K562 (cell line): Measurements from ENCODE around the gene NELL1. TPM values are rescaled to one million over a fixed set of nuclear protein-coding genes. Genes with fewer than 3 reads are reported as not detected.

Experiments used
- ATAC-seq: fragments of 200-7000 bp; cut with Tn5 transposase; 3 replicates; pipeline ENCODE4 v1.9.1; 2020; ENCODE audit warnings: moderate library complexity
- BruUV-seq: library from RNA; stranded (reverse); fragments of 400-500 nt; replicated peaks from 2 replicates; lab custom pipeline; 2021; lab: Mats Ljungman, UMichigan
- CTCF ChIA-PET: fragments of 300-600 bp; formaldehyde crosslinking; extraction: SDS; loops from one replicate; lab custom pipeline; 2021; ENCODE audit warnings: low intra/inter-chr PET ratio; lab: Yijun Ruan, JAX
- POLR2A ChIA-PET: fragments of 300-600, 350-650 bp; sonication (Branson Sonifier 250); formaldehyde crosslinking; extraction: SDS; loops from one replicate; lab custom pipeline; 2021; ENCODE audit warnings: antibody characterized with exemption, inconsistent platforms; lab: Yijun Ruan, JAX
- DNase-seq, 4 experiments: peaks; one replicate each; pipeline versions ENCODE4 v3.0.0 to v3.0.0-alpha.2; 2011 to 2018; ENCODE audit warnings: low spot score in 3 of 4, mixed read lengths in 3 of 4; ENCODE audit errors: extremely low read depth in 1 of 4
- FAIRE-seq: peaks from 2 replicates; lab custom pipeline; 2011; peaks lifted over from hg19 to GRCh38; lab: Jason Lieb, UNC
- H2AFZ ChIP-seq: 2 replicates; pipeline ENCODE4 v1.6.0; 2011; ENCODE audit warnings: low read depth, low read length, control low read depth, inconsistent platforms
- H3K27ac ChIP-seq: fragments of 200-600 bp; 3 replicates; pipeline ENCODE4 v1.8.0; 2011; ENCODE audit warnings: low read depth, mild to moderate bottlenecking, control low read depth, inconsistent platforms, low read length, moderate library complexity, mixed read lengths; ENCODE audit errors: extremely low read depth
- H3K27me3 ChIP-seq, 2 experiments: fragments of 300-600 bp in 1 of 2; 2 replicates in 1 of 2; 3 replicates in 1 of 2; pipeline versions ENCODE4 v1.6.0 to v1.8.0; 2011; ENCODE audit warnings: inconsistent platforms in 2 of 2, low read length in 2 of 2, mild to moderate bottlenecking in 1 of 2, mixed read lengths in 1 of 2, moderate library complexity in 1 of 2; ENCODE audit not compliant: control insufficient read depth in 2 of 2, insufficient read depth in 2 of 2
- H3K36me3 ChIP-seq: fragments of 300-600 bp; 3 replicates; pipeline ENCODE4 v1.8.0; 2011; ENCODE audit warnings: mild to moderate bottlenecking, low read length, inconsistent platforms; ENCODE audit not compliant: control insufficient read depth, insufficient read depth
- H3K4me1 ChIP-seq, 2 experiments: fragments of 200-600 bp in 1 of 2; replicated peaks in 1 of 2; 2 replicates in 1 of 2; 3 replicates in 1 of 2; pipeline versions ENCODE4 v1.5.1 to v1.8.0; 2011; ENCODE audit warnings: inconsistent platforms in 2 of 2, low read length in 2 of 2, mild to moderate bottlenecking in 1 of 2, mixed read lengths in 1 of 2, moderate library complexity in 1 of 2; ENCODE audit not compliant: control insufficient read depth in 2 of 2, insufficient read depth in 2 of 2
- H3K4me2 ChIP-seq: 2 replicates; pipeline ENCODE4 v1.6.1; 2011; ENCODE audit warnings: low read length, control low read depth, inconsistent platforms, mixed read lengths; ENCODE audit not compliant: insufficient read depth
- H3K4me3 ChIP-seq: fragments of 200-600 bp; sonication (generic), shearing (Covaris generic); 2 replicates; pipeline ENCODE4 v1.5.1; 2016; ENCODE audit warnings: control low read depth, inconsistent platforms
- H3K79me2 ChIP-seq: fragments of 200-600 bp; 3 replicates; pipeline ENCODE4 v1.8.0; 2011; ENCODE audit warnings: low read length, inconsistent platforms; ENCODE audit not compliant: control insufficient read depth, insufficient read depth
- H3K9ac ChIP-seq, 2 experiments: 2 replicates each; pipeline versions ENCODE4 v1.6.0 to v1.6.1; 2011; ENCODE audit warnings: low read depth in 2 of 2, low read length in 2 of 2, control low read depth in 1 of 2, inconsistent platforms in 1 of 2, mild to moderate bottlenecking in 1 of 2, mixed read lengths in 1 of 2; ENCODE audit not compliant: insufficient read depth in 1 of 2
- H3K9me1 ChIP-seq: one replicate; pipeline ENCODE4 v1.6.0; 2011; ENCODE audit warnings: inconsistent platforms, mild to moderate bottlenecking, low read length, moderate library complexity; ENCODE audit not compliant: control insufficient read depth, insufficient read depth
- H3K9me3 ChIP-seq: replicated peaks from 2 replicates; pipeline ENCODE4 v1.5.1; 2011; ENCODE audit warnings: low read depth, low read length, inconsistent platforms; ENCODE audit not compliant: control insufficient read depth, insufficient read depth
- H4K20me1 ChIP-seq: replicated peaks from 2 replicates; pipeline ENCODE4 v1.6.1; 2011; ENCODE audit warnings: low read length, inconsistent platforms, mixed read lengths; ENCODE audit not compliant: control insufficient read depth, insufficient read depth
- BCL6 ChIP-seq: fragments of 250-450 bp; sonication (Bioruptor Pico); IDR thresholded peaks from 2 replicates; pipeline ENCODE4 v1.4.0; 2020
- ELF2 ChIP-seq: fragments of 250-450 bp; sonication (Bioruptor Pico); IDR thresholded peaks from 2 replicates; pipeline ENCODE4 v1.5.0; 2021; ENCODE audit warnings: mild to moderate bottlenecking
- EP300 ChIP-seq: IDR thresholded peaks from 2 replicates; pipeline ENCODE4 v1.6.1; 2012; ENCODE audit warnings: low read length, improper control_type of control experiment
- FOXK2 ChIP-seq, 2 experiments: fragments of 450-650 bp; IDR thresholded peaks in 1 of 2; conservative IDR thresholded peaks in 1 of 2; 2 replicates each; pipeline ENCODE4 v1.6.1; 2016; ENCODE audit warnings: low read depth in 2 of 2, mild to moderate bottlenecking in 1 of 2
- GTF2B ChIP-seq: IDR thresholded peaks from 2 replicates; pipeline ENCODE4 v1.6.1; 2011; ENCODE audit not compliant: insufficient read length; ENCODE audit errors: extremely low read depth
- RBM22 ChIP-seq: fragments of 200-400 bp; formaldehyde crosslinking; IDR thresholded peaks from 2 replicates; pipeline ENCODE4 v1.6.1; 2018; ENCODE audit warnings: low read length, low read depth; ENCODE audit not compliant: poor library complexity, severe bottlenecking
- SNAPC5 ChIP-seq: fragments of 250-450 bp; sonication (Bioruptor Pico); IDR thresholded peaks from 2 replicates; pipeline ENCODE4 v1.8.0; 2021; ENCODE audit warnings: moderate library complexity, mild to moderate bottlenecking, inconsistent platforms
- THRB ChIP-seq: fragments of 450-650 bp; formaldehyde crosslinking; conservative IDR thresholded peaks from 2 replicates; pipeline ENCODE4 v1.4.0; 2022; ENCODE audit warnings: mild to moderate bottlenecking, missing genetic modification characterization
- ZNF23 ChIP-seq: fragments of 250-450 bp; sonication (Bioruptor Pico); IDR thresholded peaks from 2 replicates; pipeline ENCODE4 v1.4.0; 2020; ENCODE audit warnings: mild to moderate bottlenecking
- ZNF668 ChIP-seq: fragments of 250-450 bp; sonication (Bioruptor Pico); IDR thresholded peaks from 2 replicates; pipeline ENCODE4 v1.8.0; 2022; ENCODE audit warnings: mild to moderate bottlenecking, inconsistent platforms
- WGBS: fragments of 100-300 bp; shearing (Covaris generic); methylation state at CpG from one replicate; pipeline ENCODE4 v1.1.6; 2016; ENCODE audit warnings: low coverage, mixed read lengths; ENCODE audit not compliant: insufficient coverage; ENCODE audit errors: missing lambda C conversion rate; 5-methylcytosine and 5-hydroxymethylcytosine counted together
- in situ Hi-C: fragments of 300-500 bp; cut with MboI; formaldehyde crosslinking; loops from 4 replicates; pipeline ENCODE4 v1.15.0; 2018; ENCODE audit warnings: inconsistent platforms, mixed read lengths
- intact Hi-C: fragments of 100-400 bp; cut with micrococcal nuclease; formaldehyde crosslinking; loops from 2 replicates; pipeline ENCODE4 v1.14.2; 2022
- polyA plus RNA-seq, 8 experiments: library from polyadenylated mRNA; depleted of rRNA in 4 of 8; stranded (reverse) in 5 of 8; unstranded in 3 of 8; fragments of >200 nt; fragmentation: Nextera tagmentation in 2 of 8; fragmentation: Illumina TruSeq in 1 of 8; extraction: Ambion mirVana in 2 of 8; extraction: Trizol in 1 of 8; gene quantifications; 2 replicates each; pipeline versions ENCODE4 v1.2.1 to v1.2.3, GENCODE V29; 2011 to 2014; ENCODE audit warnings: inconsistent platforms in 1 of 8, missing spikeins in 1 of 8
- total RNA-seq, 7 experiments: library from RNA; depleted of rRNA in 6 of 7; stranded (reverse); fragments of >200 nt in 6 of 7; fragmentation: Illumina TruSeq in 2 of 7; extraction: Trizol in 2 of 7; gene quantifications; 2 replicates each; pipeline versions ENCODE4 v1.2.1 to v1.2.3, GENCODE V29; 2011 to 2021; ENCODE audit warnings: low replicate concordance in 1 of 7

NELL1 gene
- total and polyA plus RNA-seq, 9 of the 15 experiments (the other 6 are each of a cell fraction or from before 2014, with no cell fraction given), result not detected

- ATAC-seq (no peak), DNase-seq (no peak), FAIRE-seq (no peak)
- H3K79me2 ChIP-seq, result no peaks in the 10 kb centered on the region
- no peak overlapping the region for H2AFZ ChIP-seq
- POLR2A ChIA-PET, result no interaction called here
- CTCF ChIA-PET, result no interaction called here
- H3K9me1 ChIP-seq, result no peaks in the 10 kb centered on the region
- H3K4me3 ChIP-seq, result no peak overlapping the region
- H3K27me3 ChIP-seq, result no peaks in the 10 kb centered on the region
- H3K36me3 ChIP-seq, result no peaks in the 10 kb centered on the region
- no peaks in the 10 kb centered on the region for H4K20me1 ChIP-seq
- WGBS, result 0% methylated on average over 1 of the region's 1 CpG
- H3K4me1 ChIP-seq, result no peaks in the 10 kb centered on the region
- no peak overlapping the region for H3K9ac ChIP-seq
- intact Hi-C loops (no loop called here), in situ Hi-C loops (no loop called here)
- BruUV-seq, result no TSS peak
- no peak overlapping the region for H3K27ac ChIP-seq
- H3K9me3 ChIP-seq, result no peaks in the 10 kb centered on the region
- no peak overlapping the region for H3K4me2 ChIP-seq
- no peak for TF ChIP-seq ZNF668 (CRISPR knock-in tag)
- no peak for TF ChIP-seq ZNF23
- TF ChIP-seq FOXK2 (conservative IDR thresholded peaks at IDR 0.05 in 1 of 2, IDR thresholded peaks at IDR 0.05 in 1 of 2; ENCODE audit: low read depth in 2 of 2), result no peak
- no peak for TF ChIP-seq RBM22
- TF ChIP-seq BCL6 (CRISPR knock-in tag), result no peak
- no peak for TF ChIP-seq THRB
- no peak for TF ChIP-seq SNAPC5
- no peak for TF ChIP-seq EP300
- TF ChIP-seq GTF2B, result no peak
- TF ChIP-seq ELF2, result no peak
These were observed 647.2 kb downstream of the NELL1 start for GRCh38 chr11:21316591-21316990.
